ENCODE results near the gene RAC2. TPM values are rescaled to one million over a fixed set of nuclear protein-coding genes. Genes with fewer than 3 reads are reported as not detected.
"Not testable (repeated sequence)": the region's sequence is repeated elsewhere in the genome, so short reads cannot be mapped to it uniquely, and the experiment has no call there.

RAC2 gene
- total RNA-seq, 1 experiment from 2014 or later = 246 TPM

GRCh38 chr22:37235897-37236607 lies 8.0 kb downstream of the RAC2 start:
- DNase-seq (ENCODE audit: low read depth) = no peak

- no peak for DNase-seq (ENCODE audit: low read depth)
These were observed 9.0 kb downstream of the RAC2 start for GRCh38 chr22:37234736-37235711.

- no peak for DNase-seq (ENCODE audit: low read depth)
These were observed 10.1 kb downstream of the RAC2 start for GRCh38 chr22:37233751-37234631.

- DNase-seq (ENCODE audit: low read depth) = not testable (repeated sequence)
These were observed 10.7 kb downstream of the RAC2 start for GRCh38 chr22:37233371-37233750.

GRCh38 chr22:37232140-37232998 lies 11.7 kb downstream of the RAC2 start:
- no peak for DNase-seq (ENCODE audit: low read depth)

- no peak for DNase-seq (ENCODE audit: low read depth)
These were observed 12.5 kb downstream of the RAC2 start for GRCh38 chr22:37231406-37232139.

- peak; percentile 80 for DNase-seq (ENCODE audit: low read depth)
These were observed 13.2 kb downstream of the RAC2 start for GRCh38 chr22:37230673-37231405.

GRCh38 chr22:37229805-37230672 lies 14.0 kb downstream of the RAC2 start:
- DNase-seq (ENCODE audit: low read depth) = peak; percentile 75

- DNase-seq (ENCODE audit: low read depth) = peak; percentile 81
These were observed 14.9 kb downstream of the RAC2 start for GRCh38 chr22:37229012-37229804.

- peak; percentile 58 for DNase-seq (ENCODE audit: low read depth)
These were observed 15.7 kb downstream of the RAC2 start for GRCh38 chr22:37228106-37229011.

- DNase-seq (ENCODE audit: low read depth) = no peak
These were observed 17.6 kb downstream of the RAC2 start for GRCh38 chr22:37226514-37226913.

- DNase-seq (ENCODE audit: low read depth) = no peak
These were observed 18.0 kb downstream of the RAC2 start for GRCh38 chr22:37226087-37226486.

- DNase-seq (ENCODE audit: low read depth) = no peak
These were observed 18.6 kb downstream of the RAC2 start for GRCh38 chr22:37225481-37225880.

- no peak for DNase-seq (ENCODE audit: low read depth)
These were observed 19.2 kb downstream of the RAC2 start for GRCh38 chr22:37224757-37225420.

GRCh38 chr22:37223965-37224551 lies 20.0 kb downstream of the RAC2 start:
- DNase-seq (ENCODE audit: low read depth) = no peak

Data from HT1080 (cell line).